PC-9 (cell line): ENCODE data around the gene CEP68. TPM values are rescaled to one million over a fixed set of nuclear protein-coding genes. Genes with fewer than 3 reads are reported as not detected.

Experiments
- BruUV-seq: library from RNA; stranded (reverse); fragments of 400-500 nt; replicated peaks from 2 replicates; lab custom pipeline; 2021; lab: Mats Ljungman, UMichigan
- CTCF ChIA-PET: fragments of 300-600 bp; sonication (Branson Sonifier 250); formaldehyde crosslinking; loops from one replicate; lab custom pipeline; 2022; ENCODE audit warnings: antibody characterized with exemption; lab: Charles Lee
- POLR2A ChIA-PET: fragments of 300-600 bp; sonication (Branson Sonifier 250); formaldehyde crosslinking; loops from one replicate; lab custom pipeline; 2022; ENCODE audit warnings: antibody characterized with exemption; ENCODE audit not compliant: unreplicated experiment; lab: Charles Lee
- DNase-seq, 2 experiments: peaks; one replicate each; pipeline versions ENCODE4 v3.0.0 to v3.0.0-alpha.2; 2015 to 2022; ENCODE audit warnings: mixed read lengths in 1 of 2
- H2AFZ ChIP-seq: fragments of 200-600 bp; sonication (generic); 2 replicates; pipeline ENCODE4 v1.8.1; 2017; ENCODE audit warnings: antibody characterized with exemption
- H3F3A ChIP-seq: fragments of 200-600 bp; sonication (generic); 2 replicates; pipeline ENCODE4 v1.8.1; 2017; ENCODE audit warnings: antibody characterized with exemption, mild to moderate bottlenecking, low read depth; ENCODE audit not compliant: insufficient read depth
- H3K27ac ChIP-seq: fragments of 200-600 bp; sonication (generic); 2 replicates; pipeline ENCODE4 v1.6.1; 2016; ENCODE audit warnings: mixed run types
- H3K27me3 ChIP-seq: fragments of 200-600 bp; sonication (generic); 2 replicates; pipeline ENCODE4 v1.6.1; 2016; ENCODE audit warnings: low read depth, mixed run types; ENCODE audit not compliant: insufficient read depth
- H3K36me3 ChIP-seq: fragments of 200-600 bp; sonication (generic); 2 replicates; pipeline ENCODE4 v1.6.1; 2016; ENCODE audit warnings: low read depth, mixed run types
- H3K4me1 ChIP-seq: fragments of 200-600 bp; sonication (generic); replicated peaks from 2 replicates; pipeline ENCODE4 v1.6.1; 2016; ENCODE audit warnings: mixed run types; ENCODE audit not compliant: insufficient read depth
- H3K4me2 ChIP-seq: fragments of 200-600 bp; sonication (generic); 2 replicates; pipeline ENCODE4 v1.6.1; 2017; ENCODE audit warnings: mixed run types
- H3K4me3 ChIP-seq: fragments of 200-600 bp; sonication (generic); 2 replicates; pipeline ENCODE4 v1.6.1; 2016; ENCODE audit warnings: mixed run types
- H3K79me2 ChIP-seq: fragments of 200-600 bp; sonication (generic); 2 replicates; pipeline ENCODE4 v1.6.1; 2017; ENCODE audit warnings: low read depth, mixed run types
- H3K9me2 ChIP-seq: fragments of 200-600 bp; sonication (generic); 2 replicates; pipeline ENCODE4 v1.8.1; 2017; ENCODE audit warnings: mild to moderate bottlenecking; ENCODE audit not compliant: insufficient read depth
- H3K9me3 ChIP-seq: fragments of 200-600 bp; sonication (generic); 2 replicates; pipeline ENCODE4 v1.8.1; 2016; ENCODE audit warnings: low read depth; ENCODE audit not compliant: insufficient read depth
- H4K20me1 ChIP-seq: fragments of 200-600 bp; sonication (generic); 2 replicates; pipeline ENCODE4 v1.8.1; 2017; ENCODE audit not compliant: insufficient read depth
- EZH2 ChIP-seq: fragments of 200-600 bp; sonication (generic); IDR thresholded peaks from 2 replicates; pipeline ENCODE4 v1.8.0; 2017; ENCODE audit warnings: antibody characterized with exemption, low read depth
- intact Hi-C: fragments of 100-400 bp; cut with micrococcal nuclease; formaldehyde crosslinking; loops from one replicate; pipeline ENCODE4 v1.10.0; 2022; ENCODE audit not compliant: unreplicated experiment
- total RNA-seq: library from RNA; stranded (reverse); gene quantifications from 2 replicates; pipeline ENCODE4 v1.2.3, GENCODE V29; 2021
- TF ChIP-seq, protein P1 (sequence below): fragments of 200-600 bp; sonication (generic); conservative IDR thresholded peaks from 2 replicates; pipeline ENCODE4 v1.6.1; 2017; ENCODE audit warnings: mixed run types, antibody characterized with exemption, mild to moderate bottlenecking, moderate library complexity

CEP68 gene
- total RNA-seq, 1 experiment from 2014 or later: 10.8 TPM

DNA sequence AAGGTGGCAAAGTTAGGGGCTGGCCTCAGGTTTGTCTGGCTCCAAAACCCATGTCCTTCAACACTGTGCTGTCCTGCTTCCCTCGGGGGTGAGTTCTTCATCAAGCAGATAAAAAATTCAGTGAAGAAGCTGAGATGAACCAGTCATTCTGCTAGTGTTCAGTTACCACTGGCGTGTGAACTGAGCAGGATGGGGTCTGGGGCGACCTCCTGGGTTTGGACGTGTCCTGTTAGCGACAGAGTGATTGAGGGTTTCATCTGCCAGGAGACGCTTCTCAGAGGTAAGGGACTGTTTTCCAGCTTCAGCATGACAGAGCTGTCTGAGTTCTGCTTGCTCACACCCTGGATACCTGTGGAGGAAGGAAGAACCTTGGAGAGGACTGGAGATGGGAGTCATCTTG is 14.6 kb downstream of the CEP68 start:
- POLR2A ChIA-PET: no interaction called here
- no peaks in the 10 kb centered on the region for H3K4me1 ChIP-seq
- no peaks in the 10 kb centered on the region for H3K36me3 ChIP-seq
- peaks cover 28% of the 10 kb centered on the region; the same call in 1 of the 2 replicates for H3F3A ChIP-seq
- H3K4me2 ChIP-seq: no peak overlapping the region
- intact Hi-C loops: no loop called here
- H3K27ac ChIP-seq: no peak overlapping the region
- CTCF ChIA-PET: no interaction called here
- no peaks in the 10 kb centered on the region for H3K79me2 ChIP-seq
- BruUV-seq: no TSS peak
- DNase-seq: no peak
- no peak overlapping the region for H3K4me3 ChIP-seq
- no peaks in the 10 kb centered on the region for H3K9me3 ChIP-seq
- 0 out of 2 replicates have a peak, but pooled peaks cover 8% of the 10 kb centered on the region for H4K20me1 ChIP-seq
- no peaks in the 10 kb centered on the region for H3K27me3 ChIP-seq
- H2AFZ ChIP-seq: no peak overlapping the region
- no peaks in the 10 kb centered on the region for H3K9me2 ChIP-seq
- TF ChIP-seq, protein P1, sequence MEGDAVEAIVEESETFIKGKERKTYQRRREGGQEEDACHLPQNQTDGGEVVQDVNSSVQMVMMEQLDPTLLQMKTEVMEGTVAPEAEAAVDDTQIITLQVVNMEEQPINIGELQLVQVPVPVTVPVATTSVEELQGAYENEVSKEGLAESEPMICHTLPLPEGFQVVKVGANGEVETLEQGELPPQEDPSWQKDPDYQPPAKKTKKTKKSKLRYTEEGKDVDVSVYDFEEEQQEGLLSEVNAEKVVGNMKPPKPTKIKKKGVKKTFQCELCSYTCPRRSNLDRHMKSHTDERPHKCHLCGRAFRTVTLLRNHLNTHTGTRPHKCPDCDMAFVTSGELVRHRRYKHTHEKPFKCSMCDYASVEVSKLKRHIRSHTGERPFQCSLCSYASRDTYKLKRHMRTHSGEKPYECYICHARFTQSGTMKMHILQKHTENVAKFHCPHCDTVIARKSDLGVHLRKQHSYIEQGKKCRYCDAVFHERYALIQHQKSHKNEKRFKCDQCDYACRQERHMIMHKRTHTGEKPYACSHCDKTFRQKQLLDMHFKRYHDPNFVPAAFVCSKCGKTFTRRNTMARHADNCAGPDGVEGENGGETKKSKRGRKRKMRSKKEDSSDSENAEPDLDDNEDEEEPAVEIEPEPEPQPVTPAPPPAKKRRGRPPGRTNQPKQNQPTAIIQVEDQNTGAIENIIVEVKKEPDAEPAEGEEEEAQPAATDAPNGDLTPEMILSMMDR: no peak
- no peak for TF ChIP-seq EZH2

DNA sequence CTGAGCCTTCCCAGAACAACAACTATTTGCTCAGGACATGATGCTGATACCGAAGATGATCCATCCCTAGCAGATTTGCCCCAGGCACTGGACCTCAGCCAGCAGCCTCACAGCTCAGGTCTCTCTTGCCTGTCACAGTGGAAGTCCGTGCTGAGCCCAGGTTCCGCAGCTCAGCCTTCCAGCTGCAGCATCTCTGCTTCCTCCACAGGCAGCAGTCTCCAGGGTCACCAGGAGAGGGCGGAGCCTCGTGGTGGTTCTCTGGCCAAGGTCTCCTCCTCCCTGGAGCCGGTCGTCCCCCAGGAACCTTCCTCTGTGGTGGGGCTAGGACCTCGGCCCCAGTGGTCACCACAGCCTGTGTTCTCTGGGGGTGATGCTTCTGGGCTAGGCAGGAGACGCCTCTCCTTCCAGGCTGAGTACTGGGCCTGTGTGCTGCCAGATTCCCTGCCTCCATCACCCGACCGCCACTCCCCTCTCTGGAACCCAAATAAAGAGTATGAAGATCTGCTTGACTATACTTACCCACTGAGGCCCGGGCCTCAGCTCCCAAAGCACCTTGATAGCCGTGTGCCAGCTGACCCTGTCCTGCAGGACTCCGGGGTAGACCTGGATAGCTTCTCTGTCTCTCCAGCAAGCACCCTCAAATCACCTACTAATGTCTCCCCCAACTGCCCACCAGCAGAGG is 15.4 kb downstream of the CEP68 start:
- no peak overlapping the region for H2AFZ ChIP-seq
- ChIA-PET POLR2A (no interaction called here), CTCF (no interaction called here)
- no peaks in the 10 kb centered on the region for H3K27me3 ChIP-seq
- H3K9me2 ChIP-seq: no peaks in the 10 kb centered on the region
- intact Hi-C loops: no loop called here
- H3K4me1 ChIP-seq: no peaks in the 10 kb centered on the region
- no peaks in the 10 kb centered on the region for H3K9me3 ChIP-seq
- TF ChIP-seq, protein P1: no peak
- TF ChIP-seq EZH2: no peak
- H3K4me3 ChIP-seq: no peak overlapping the region
- H3K27ac ChIP-seq: no peak overlapping the region
- peaks cover 31% of the 10 kb centered on the region; the same call in 1 of the 2 replicates for H3F3A ChIP-seq
- DNase-seq: no peak
- H3K4me2 ChIP-seq: no peak overlapping the region
- no peaks in the 10 kb centered on the region for H3K36me3 ChIP-seq
- no peaks in the 10 kb centered on the region for H3K79me2 ChIP-seq
- peaks cover 16% of the 10 kb centered on the region; the same call in 1 of the 2 replicates for H4K20me1 ChIP-seq
- BruUV-seq: no TSS peak

DNA sequence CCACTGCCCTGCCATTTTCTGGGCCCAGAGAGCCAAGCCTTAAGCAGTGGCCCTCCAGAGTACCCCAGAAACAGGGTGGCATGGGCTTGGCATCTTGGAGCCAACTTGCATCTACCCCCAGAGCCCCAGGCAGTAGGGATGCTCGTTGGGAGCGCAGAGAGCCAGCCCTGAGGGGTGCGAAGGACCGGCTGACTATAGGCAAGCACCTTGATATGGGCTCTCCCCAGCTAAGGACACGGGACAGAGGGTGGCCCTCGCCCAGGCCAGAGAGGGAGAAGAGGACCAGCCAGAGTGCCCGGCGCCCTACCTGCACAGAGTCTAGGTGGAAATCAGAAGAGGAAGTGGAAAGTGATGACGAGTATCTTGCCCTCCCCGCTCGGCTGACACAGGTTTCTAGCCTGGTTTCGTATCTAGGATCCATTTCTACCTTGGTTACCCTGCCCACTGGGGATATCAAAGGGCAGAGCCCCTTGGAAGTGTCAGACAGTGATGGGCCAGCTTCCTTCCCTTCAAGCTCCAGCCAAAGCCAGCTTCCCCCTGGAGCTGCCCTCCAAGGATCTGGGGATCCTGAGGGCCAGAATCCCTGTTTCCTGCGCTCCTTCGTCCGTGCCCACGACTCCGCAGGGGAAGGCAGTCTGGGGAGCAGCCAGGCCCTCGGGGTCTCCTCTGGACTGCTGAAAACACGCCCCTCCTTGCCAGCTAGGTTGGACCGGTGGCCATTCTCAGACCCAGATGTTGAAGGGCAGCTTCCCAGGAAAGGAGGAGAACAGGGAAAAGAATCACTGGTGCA is 16.2 kb downstream of the CEP68 start:
- no peak overlapping the region for H3K27ac ChIP-seq
- H3K79me2 ChIP-seq: no peaks in the 10 kb centered on the region
- H3K4me2 ChIP-seq: no peak overlapping the region
- no peak overlapping the region for H2AFZ ChIP-seq
- H4K20me1 ChIP-seq: peaks cover 16% of the 10 kb centered on the region; the same call in 1 of the 2 replicates
- H3K4me1 ChIP-seq: no peaks in the 10 kb centered on the region
- H3K4me3 ChIP-seq: no peak overlapping the region
- no TSS peak for BruUV-seq
- DNase-seq: no peak
- no peaks in the 10 kb centered on the region for H3K9me2 ChIP-seq
- ChIA-PET POLR2A (no interaction called here), CTCF (no interaction called here)
- H3K27me3 ChIP-seq: no peaks in the 10 kb centered on the region
- TF ChIP-seq, protein P1: no peak
- no peak for TF ChIP-seq EZH2
- no peaks in the 10 kb centered on the region for H3K9me3 ChIP-seq
- intact Hi-C loops: no loop called here
- peaks cover 31% of the 10 kb centered on the region; the same call in 1 of the 2 replicates for H3F3A ChIP-seq
- no peaks in the 10 kb centered on the region for H3K36me3 ChIP-seq
